Measurements from ENCODE around the gene S1PR4.
"Not testable (repeated sequence)": the region's sequence is repeated elsewhere in the genome, so short reads cannot be mapped to it uniquely, and the experiment has no call there.

Gene S1PR4

DNA sequence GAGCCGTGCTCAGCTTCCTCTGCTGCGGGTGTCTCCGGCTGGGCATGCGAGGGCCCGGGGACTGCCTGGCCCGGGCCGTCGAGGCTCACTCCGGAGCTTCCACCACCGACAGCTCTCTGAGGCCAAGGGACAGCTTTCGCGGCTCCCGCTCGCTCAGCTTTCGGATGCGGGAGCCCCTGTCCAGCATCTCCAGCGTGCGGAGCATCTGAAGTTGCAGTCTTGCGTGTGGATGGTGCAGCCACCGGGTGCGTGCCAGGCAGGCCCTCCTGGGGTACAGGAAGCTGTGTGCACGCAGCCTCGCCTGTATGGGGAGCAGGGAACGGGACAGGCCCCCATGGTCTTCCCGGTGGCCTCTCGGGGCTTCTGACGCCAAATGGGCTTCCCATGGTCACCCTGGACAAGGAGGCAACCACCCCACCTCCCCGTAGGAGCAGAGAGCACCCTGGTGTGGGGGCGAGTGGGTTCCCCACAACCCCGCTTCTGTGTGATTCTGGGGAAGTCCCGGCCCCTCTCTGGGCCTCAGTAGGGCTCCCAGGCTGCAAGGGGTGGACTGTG, 1.2 kb downstream of the S1PR4 start:
- DNase-seq (ENCODE audit: low read depth) = no peak

GRCh38 chr19:3183721-3184641, 5.4 kb downstream of the S1PR4 start:
- DNase-seq (ENCODE audit: low read depth) = no peak

DNA sequence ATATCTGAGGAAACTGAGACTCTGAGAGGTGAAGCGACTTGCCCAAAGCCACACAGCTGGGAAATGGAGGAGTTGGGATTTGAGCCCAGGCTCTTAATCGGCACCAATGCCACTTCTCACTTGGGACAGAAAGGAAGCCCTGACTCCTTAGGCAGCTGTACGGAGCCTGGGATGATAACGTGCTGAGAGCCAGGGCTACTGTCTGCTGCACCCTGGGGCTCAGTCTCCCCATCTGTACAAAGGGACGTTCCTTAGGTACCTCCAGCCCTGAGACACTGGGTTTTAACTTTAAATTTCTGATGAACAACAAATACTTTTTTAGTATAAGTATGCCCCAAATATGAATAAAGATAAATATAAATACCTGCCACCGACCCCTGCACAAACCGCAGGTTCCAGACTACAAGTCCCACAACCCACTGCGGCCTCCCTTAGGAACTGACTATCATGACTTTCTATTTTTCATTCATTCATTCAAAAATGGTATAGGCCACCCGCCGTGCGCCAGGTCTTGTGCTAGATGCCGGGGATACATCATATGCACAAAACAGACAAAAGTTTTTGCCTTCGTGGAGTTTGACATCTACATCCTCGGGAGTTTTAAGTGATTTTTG, 6.4 kb downstream of the S1PR4 start:
- peak; percentile 52 for DNase-seq (ENCODE audit: low read depth)

DNA sequence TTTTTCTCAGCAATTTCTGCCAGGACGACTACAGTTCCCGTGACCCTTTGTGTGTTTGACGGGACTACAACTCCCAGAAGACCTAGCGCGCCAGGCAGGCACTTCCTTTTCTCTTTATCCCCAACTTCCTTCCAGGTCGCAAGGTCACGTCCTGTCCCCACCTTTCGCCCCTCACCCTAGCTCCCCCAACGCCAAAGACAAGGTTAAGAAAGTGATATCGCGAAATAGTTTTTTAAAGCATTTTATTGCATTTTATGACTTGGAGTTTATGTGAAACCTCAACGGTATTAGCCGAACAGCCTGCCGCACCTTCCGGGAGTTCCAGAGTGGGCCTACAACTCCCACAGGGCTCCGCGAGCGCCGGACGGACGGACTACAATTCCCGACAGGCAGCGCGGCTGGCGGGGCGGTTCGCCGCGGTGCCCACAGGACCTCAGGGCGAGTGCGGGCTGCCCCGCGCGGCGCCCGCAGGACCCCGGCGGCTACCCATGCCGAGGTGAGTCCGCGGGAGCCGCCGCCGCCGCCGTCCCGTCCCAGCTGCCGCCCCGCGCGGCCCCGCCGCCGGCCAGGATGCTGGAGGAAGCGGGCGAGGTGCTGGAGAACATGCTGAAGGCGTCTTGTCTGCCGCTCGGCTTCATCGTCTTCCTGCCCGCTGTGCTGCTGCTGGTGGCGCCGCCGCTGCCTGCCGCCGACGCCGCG, 7.0 kb downstream of the S1PR4 start, which contains the start of gene NCLN:
Gene NCLN (plus strand): TSS at position 470 of the 699 bp plus-strand sequence. CDS start 101 bp downstream, at position 571.
- DNase-seq (ENCODE audit: low read depth) = peak; percentile 91

DNA sequence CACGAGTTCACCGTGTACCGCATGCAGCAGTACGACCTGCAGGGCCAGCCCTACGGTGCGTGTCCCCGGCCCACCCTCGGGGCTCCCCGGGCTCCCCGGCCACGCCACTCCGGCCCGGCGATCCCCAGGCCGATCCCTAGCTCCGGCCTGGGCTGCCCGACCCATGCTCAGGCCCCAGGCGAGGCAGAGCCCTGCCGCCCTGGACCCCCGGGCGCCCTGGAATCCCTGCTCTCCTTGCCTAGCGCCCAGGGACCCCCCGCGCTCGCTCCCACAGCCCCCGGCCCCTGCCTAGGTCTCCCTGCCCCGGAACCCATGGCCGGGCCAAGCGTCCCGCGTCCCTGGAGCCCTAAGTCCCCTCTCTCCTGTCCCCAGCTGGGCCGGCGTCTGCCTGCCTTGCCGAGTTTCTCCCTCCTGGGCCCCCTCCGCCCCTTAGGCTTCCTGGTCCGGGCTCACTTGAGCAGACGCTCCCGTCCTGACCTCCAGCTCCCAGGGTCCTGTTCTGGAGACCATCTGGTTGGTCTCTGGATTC, 7.7 kb downstream of the S1PR4 start:
- DNase-seq (ENCODE audit: low read depth) = no peak

- DNase-seq (ENCODE audit: low read depth) = no peak
These were observed 8.5 kb downstream of the S1PR4 start for GRCh38 chr19:3186891-3187661.

DNA sequence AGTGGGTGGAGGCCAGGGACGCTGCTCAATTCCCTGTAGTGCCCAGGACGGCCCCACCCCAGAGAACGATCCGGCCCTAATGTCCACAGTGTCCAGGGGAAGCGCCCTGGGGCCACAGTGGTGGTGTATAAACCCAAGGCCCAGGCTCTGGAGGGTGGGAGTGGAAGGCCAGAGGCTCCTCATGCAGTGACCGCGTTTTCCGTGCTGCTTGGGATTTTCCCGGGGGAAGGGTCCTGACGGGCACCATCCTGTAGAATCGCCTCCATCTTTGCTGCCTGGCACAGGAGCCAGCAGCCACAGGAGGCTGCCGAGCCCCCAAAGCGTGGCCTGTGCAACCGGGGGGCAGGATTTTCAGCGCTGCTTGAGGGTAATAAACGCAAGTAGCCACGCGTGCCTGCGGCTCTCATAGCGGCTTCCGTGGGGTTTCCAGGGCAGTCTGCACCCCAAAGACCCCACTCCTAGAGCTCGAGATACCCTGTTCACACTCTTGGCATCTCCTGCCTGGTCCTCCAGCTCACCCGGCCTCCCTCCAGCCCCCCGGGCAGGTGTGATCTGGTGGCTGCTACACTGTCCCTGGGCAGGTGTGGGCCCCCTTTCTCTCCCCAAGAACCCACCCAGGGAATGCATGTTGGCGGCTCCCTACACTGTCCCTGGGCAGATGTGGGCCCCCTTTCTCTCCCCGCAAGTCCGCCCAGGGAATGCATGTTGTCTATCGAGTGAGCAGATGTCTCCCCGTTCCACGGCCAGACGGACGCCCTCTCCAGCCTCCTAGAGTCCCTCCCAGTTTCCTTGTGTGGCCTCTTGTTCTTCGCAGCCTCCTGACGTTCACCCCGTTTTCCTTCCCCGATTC, 9.3 kb downstream of the S1PR4 start:
- DNase-seq (ENCODE audit: low read depth) = no peak

- DNase-seq (ENCODE audit: low read depth) = no peak
These were observed 10.3 kb downstream of the S1PR4 start for GRCh38 chr19:3188627-3189596.

GRCh38 chr19:3189702-3190469, 11.3 kb downstream of the S1PR4 start:
- no peak for DNase-seq (ENCODE audit: low read depth)

GRCh38 chr19:3190470-3190770, 11.9 kb downstream of the S1PR4 start:
- no peak for DNase-seq (ENCODE audit: low read depth)

DNA sequence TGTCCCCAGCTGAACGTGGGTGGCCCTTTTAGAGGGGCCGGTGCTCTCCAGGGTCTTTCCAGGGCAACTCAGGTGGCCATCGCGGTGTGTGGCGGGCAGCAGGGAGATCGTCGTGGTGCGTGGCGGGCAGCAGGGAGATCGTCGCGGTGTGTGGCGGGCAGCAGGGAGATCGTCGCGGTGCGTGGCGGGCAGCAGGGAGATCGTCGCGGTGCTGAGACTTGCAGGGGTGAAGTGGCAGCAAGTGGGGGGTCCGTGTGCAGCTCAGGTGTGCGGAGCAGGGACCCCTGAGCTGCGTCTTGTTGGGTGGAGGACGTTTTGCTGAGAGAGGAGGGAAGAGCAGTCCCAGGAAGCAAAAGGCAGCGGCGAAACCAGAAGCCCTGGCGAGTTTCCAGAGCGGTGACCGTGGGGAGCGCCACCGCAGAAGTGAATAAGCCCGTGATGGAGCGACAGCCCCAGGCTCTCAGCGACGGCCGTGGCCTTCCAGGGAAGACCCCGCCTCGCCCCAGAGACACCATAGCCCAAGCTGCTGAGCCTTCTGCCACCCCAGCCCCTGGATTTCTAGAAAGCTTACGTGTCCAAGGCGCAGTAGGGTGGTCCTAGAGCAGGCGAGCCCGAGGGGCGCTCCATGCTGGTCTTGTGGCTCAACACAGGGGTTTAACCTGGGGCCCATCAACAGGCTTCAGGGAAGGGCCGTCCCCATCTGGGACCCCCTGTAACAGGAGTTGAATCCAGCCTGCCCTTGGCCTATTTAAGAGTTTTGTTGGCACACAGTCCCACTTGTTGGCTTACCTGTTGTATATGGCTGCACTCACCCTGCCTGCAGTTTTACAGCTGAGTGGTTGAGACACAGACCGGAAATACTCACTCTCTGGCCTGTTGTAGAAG, 12.6 kb downstream of the S1PR4 start:
- DNase-seq (ENCODE audit: low read depth) = no peak

DNA sequence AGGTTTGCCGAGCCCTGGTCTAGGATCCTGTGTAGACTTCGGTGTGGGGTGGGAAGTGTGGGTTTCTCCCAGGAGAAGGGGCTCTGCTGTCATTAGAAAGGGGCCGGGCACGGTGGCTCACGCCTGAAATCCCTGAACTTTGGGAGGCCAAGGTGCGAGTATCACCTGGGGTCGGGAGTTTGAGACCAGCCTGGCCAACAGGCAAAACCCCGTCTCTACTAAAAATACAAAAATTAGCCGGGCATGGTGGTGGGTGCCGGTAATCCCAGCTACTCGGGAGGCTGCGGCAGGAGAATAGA, 13.2 kb downstream of the S1PR4 start:
- not testable (repeated sequence) for DNase-seq (ENCODE audit: low read depth)

- DNase-seq (ENCODE audit: low read depth) = no peak
These were observed 13.7 kb downstream of the S1PR4 start for GRCh38 chr19:3192228-3192635.

GRCh38 chr19:3192684-3193083, 14.1 kb downstream of the S1PR4 start:
- no peak for DNase-seq (ENCODE audit: low read depth)

GRCh38 chr19:3193256-3194105, 14.9 kb downstream of the S1PR4 start:
- DNase-seq (ENCODE audit: low read depth) = no peak

- no peak for DNase-seq (ENCODE audit: low read depth)
These were observed 15.8 kb downstream of the S1PR4 start for GRCh38 chr19:3194106-3195087.
